ENCODE measurements around the gene SUPT20HL2.

DNA sequence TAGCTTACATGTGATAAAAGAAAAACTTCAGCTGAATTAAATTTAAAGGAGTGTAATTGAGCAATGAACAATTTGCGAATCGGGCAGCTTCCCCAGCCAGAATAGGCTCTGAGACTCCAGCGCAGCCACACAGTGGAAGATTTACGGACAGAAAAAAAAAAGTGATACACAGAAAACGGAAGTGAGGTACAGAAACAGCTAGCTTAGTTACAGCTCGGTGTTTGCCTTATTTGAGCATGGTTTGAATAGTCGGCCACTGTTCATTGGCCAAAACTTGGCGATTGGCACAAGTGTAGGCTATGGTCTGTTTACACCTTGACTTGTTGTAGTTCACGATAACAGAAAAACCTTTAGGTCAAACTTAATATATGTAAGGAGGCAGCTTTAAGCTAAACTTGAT is 29.9 kb upstream of the SUPT20HL2 start:
- TF ChIP-seq, protein P1, sequence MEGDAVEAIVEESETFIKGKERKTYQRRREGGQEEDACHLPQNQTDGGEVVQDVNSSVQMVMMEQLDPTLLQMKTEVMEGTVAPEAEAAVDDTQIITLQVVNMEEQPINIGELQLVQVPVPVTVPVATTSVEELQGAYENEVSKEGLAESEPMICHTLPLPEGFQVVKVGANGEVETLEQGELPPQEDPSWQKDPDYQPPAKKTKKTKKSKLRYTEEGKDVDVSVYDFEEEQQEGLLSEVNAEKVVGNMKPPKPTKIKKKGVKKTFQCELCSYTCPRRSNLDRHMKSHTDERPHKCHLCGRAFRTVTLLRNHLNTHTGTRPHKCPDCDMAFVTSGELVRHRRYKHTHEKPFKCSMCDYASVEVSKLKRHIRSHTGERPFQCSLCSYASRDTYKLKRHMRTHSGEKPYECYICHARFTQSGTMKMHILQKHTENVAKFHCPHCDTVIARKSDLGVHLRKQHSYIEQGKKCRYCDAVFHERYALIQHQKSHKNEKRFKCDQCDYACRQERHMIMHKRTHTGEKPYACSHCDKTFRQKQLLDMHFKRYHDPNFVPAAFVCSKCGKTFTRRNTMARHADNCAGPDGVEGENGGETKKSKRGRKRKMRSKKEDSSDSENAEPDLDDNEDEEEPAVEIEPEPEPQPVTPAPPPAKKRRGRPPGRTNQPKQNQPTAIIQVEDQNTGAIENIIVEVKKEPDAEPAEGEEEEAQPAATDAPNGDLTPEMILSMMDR (conservative IDR thresholded peaks at IDR 0.05; ENCODE audit: low read depth, low read length) = no peak
- no peak for TF ChIP-seq EZH2phosphoT487 (IDR thresholded peaks at IDR 0.05; ENCODE audit: borderline replicate concordance, low read length)

All from PC-3 (cell line).